ENCODE data around the gene PBXIP1. TPM values are rescaled to one million over a fixed set of nuclear protein-coding genes. Genes with fewer than 3 reads are reported as not detected.

PBXIP1 gene
- total and polyA plus RNA-seq, 2 of the 13 experiments (the other 11 are each of a cell fraction or from before 2014, with no cell fraction given) = 16.3 to 31.9 TPM

DNA sequence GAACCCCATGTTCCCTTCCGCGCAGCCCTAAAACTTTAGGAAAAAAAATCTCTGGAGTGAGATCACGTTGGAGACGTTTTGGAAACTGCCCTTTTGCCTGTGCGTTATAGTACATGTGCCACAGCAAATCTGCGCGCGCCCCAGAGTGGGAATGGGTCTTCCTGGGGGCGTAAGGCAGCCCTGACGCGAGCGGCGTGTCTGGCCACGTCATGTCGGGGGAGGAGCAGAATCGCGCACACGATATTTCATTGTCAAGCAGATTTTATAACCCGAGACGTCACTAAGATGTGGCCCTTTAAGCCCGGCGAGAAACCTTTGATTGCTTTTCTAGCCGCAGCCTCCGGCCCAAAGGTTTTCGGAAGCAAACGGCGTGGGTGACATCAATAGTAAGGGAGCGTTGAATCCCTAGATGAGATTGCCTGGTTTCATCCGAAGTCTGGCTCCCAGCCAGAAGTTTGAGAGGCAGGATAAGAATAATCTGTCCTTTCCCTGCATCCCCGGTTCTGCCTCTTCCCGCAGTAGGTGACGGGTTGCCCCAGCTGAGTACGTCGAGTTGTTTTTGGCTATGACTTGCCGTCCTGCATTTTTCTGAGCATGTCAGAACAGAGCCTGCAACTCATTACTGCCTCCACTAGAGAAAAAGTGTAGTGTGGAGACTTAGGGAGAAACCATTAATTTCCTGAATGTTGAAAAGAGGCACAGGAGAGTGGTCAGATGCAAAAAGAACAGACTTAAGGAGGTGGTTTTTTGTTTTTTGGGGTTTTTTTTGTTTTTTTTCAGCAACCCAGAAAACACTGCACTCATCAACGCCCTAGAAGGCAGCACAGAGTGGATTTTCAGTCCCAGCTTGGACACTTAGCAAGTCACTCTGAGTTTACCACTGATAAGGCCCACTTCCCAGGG lies 18.6 kb downstream of the PBXIP1 start (continued):
- TF ChIP-seq, protein P1, sequence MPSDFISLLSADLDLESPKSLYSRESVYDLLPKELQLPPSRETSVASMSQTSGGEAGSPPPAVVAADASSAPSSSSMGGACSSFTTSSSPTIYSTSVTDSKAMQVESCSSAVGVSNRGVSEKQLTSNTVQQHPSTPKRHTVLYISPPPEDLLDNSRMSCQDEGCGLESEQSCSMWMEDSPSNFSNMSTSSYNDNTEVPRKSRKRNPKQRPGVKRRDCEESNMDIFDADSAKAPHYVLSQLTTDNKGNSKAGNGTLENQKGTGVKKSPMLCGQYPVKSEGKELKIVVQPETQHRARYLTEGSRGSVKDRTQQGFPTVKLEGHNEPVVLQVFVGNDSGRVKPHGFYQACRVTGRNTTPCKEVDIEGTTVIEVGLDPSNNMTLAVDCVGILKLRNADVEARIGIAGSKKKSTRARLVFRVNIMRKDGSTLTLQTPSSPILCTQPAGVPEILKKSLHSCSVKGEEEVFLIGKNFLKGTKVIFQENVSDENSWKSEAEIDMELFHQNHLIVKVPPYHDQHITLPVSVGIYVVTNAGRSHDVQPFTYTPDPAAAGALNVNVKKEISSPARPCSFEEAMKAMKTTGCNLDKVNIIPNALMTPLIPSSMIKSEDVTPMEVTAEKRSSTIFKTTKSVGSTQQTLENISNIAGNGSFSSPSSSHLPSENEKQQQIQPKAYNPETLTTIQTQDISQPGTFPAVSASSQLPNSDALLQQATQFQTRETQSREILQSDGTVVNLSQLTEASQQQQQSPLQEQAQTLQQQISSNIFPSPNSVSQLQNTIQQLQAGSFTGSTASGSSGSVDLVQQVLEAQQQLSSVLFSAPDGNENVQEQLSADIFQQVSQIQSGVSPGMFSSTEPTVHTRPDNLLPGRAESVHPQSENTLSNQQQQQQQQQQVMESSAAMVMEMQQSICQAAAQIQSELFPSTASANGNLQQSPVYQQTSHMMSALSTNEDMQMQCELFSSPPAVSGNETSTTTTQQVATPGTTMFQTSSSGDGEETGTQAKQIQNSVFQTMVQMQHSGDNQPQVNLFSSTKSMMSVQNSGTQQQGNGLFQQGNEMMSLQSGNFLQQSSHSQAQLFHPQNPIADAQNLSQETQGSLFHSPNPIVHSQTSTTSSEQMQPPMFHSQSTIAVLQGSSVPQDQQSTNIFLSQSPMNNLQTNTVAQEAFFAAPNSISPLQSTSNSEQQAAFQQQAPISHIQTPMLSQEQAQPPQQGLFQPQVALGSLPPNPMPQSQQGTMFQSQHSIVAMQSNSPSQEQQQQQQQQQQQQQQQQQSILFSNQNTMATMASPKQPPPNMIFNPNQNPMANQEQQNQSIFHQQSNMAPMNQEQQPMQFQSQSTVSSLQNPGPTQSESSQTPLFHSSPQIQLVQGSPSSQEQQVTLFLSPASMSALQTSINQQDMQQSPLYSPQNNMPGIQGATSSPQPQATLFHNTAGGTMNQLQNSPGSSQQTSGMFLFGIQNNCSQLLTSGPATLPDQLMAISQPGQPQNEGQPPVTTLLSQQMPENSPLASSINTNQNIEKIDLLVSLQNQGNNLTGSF (CRISPR knock-in tag; IDR thresholded peaks at IDR 0.05) = 0 out of 2 replicates have a peak, but pooled peaks have one; percentile 5
- TF ChIP-seq ZNF790 (CRISPR knock-in tag; IDR thresholded peaks at IDR 0.05; ENCODE audit: borderline replicate concordance) (no peak), ZNF577 (CRISPR knock-in tag; IDR thresholded peaks at IDR 0.05; ENCODE audit: borderline replicate concordance, low read depth) (no peak), ZNF598 (CRISPR knock-in tag; IDR thresholded peaks at IDR 0.05; ENCODE audit: borderline replicate concordance) (no peak), ZNF230 (CRISPR knock-in tag; IDR thresholded peaks at IDR 0.05) (no peak), RXRB (CRISPR knock-in tag; IDR thresholded peaks at IDR 0.05; ENCODE audit: borderline replicate concordance) (no peak), ZNF543 (CRISPR knock-in tag; IDR thresholded peaks at IDR 0.05) (no peak), ZNF629 (CRISPR knock-in tag; conservative IDR thresholded peaks at IDR 0.05) (no peak), ETV5 (CRISPR knock-in tag; IDR thresholded peaks at IDR 0.05; ENCODE audit: borderline replicate concordance) (no peak), MAZ (IDR thresholded peaks at IDR 0.05; ENCODE audit: borderline replicate concordance, low read depth, low read length) (no peak; the same call in 1 of the 2 replicates), MAZ (CRISPR knock-in tag; IDR thresholded peaks at IDR 0.05; ENCODE audit: low read depth) (no peak), TRIM22 (IDR thresholded peaks at IDR 0.05) (no peak), PATZ1 (CRISPR knock-in tag; IDR thresholded peaks at IDR 0.05) (peak; percentile 45), ZFP62 (CRISPR knock-in tag; IDR thresholded peaks at IDR 0.05) (no peak), SRF (IDR thresholded peaks at IDR 0.05; ENCODE audit: low read depth, low read length) (no peak), RARA (CRISPR knock-in tag; IDR thresholded peaks at IDR 0.05) (no peak; the same call in 1 of the 2 replicates), ETS1 (CRISPR knock-in tag; IDR thresholded peaks at IDR 0.05) (no peak)
